AML-193 (cell line): ENCODE measurements around the gene INCENP.
"Not testable (repeated sequence)": the region's sequence is repeated elsewhere in the genome, so short reads cannot be mapped to it uniquely, and the experiment has no call there.

ENCODE experiments used
- DNase-seq, 2 experiments: peaks; one replicate each; lab custom pipeline; 2025; lab: John Stamatoyannopoulos, UW

INCENP gene

DNA sequence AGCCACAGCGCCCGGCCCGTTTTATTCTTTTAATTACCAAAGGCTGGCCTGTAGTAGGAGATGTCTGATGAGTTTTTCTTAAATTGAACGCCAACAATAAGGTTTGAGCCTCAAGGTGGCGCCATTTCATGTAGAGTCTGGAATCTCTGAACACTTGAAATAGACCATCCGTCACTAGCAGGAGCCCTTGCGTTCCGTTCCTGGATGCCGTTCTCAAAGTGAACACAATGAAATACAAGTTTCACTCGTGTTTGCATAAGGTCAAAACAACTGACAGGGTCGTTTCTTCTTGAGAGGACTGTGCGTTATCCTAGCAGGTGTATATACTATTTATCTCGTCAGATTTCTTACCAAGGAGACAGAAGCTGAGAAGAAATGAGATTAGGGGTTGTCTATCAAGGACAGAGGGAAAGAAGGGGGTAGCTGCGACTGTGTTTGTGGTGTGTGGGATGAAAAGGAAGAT, 47.5 kb downstream of the INCENP start:
- peak; percentile 84 to 85 for DNase-seq

GRCh38 chr11:62172294-62172693, 48.5 kb downstream of the INCENP start:
- DNase-seq, result no peak

- DNase-seq, result no peak
Observed at GRCh38 chr11:62176766-62177165, 53.0 kb downstream of the INCENP start.

- no peak for DNase-seq
Observed at GRCh38 chr11:62179995-62180394, 56.2 kb downstream of the INCENP start.

GRCh38 chr11:62181097-62181496, 57.3 kb downstream of the INCENP start:
- DNase-seq, result no peak

- DNase-seq, result no peak
Observed at GRCh38 chr11:62182147-62182891, 58.5 kb downstream of the INCENP start.

GRCh38 chr11:62186195-62186594, 62.4 kb downstream of the INCENP start:
- DNase-seq, result no peak

GRCh38 chr11:62190011-62190410, 66.2 kb downstream of the INCENP start, which contains the start of gene SCGB1D1:
TSS of gene SCGB1D1 (plus strand) at chr11:62190216. CDS start at chr11:62190285, 69 bp downstream.
- no peak for DNase-seq

- no peak for DNase-seq
Observed at GRCh38 chr11:62193952-62194351, 70.1 kb downstream of the INCENP start.

GRCh38 chr11:62195010-62195409, 71.2 kb downstream of the INCENP start:
- DNase-seq, result not testable (repeated sequence)

DNA sequence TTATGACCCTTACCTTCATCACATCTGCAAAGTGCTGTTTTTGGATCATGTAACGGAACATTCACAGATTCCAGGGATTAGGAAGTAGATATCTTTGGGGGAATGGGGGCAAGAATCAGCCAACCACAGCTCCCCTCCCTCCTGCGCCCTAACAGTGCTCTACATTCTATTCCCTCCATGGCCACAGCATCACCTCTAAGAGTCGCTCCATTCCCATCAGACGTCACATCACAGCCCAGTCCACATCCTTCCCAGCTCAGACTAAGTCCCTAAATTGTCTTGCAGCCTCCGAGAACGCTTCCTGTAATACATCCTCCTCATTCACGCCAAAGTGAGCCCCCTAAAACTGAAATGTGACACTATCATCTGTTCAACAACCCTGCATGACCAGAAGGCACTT, 72.1 kb downstream of the INCENP start:
- no peak for DNase-seq

GRCh38 chr11:62197400-62197799, 73.6 kb downstream of the INCENP start:
- DNase-seq, result not testable (repeated sequence)

DNA sequence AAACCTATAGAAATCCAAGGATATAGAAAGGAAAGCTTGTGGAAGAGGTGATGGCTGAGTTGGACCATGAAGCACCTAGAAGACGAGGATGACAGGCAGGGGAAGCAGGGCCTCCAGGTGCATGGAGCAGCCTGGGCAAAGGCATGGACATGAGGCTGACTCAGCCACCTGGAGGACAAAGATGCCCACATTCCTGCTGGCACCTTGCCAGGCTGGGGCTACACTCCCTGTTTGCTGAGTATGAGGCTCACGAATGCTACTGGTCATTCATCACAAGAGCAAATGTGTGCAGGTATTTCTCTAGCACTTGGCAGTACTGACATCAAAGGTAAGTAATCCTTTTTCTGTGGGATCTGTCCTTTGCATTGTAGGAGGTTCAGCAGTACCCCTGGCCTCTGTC, 77.6 kb downstream of the INCENP start:
- DNase-seq, result no peak
